HepG2 (cell line): ENCODE data around the gene GPR61.

Experiments used
- ATF1 ChIP-seq: IDR thresholded peaks from 2 replicates; pipeline ENCODE4 v1.6.1; 2016; ENCODE audit warnings: mild to moderate bottlenecking, control low read depth
- CHCHD3 ChIP-seq: sonication (generic); formaldehyde crosslinking; IDR thresholded peaks from 2 replicates; pipeline ENCODE4 v1.8.0; 2022; ENCODE audit warnings: mild to moderate bottlenecking, missing genetic modification reagents, moderate library complexity
- ONECUT2 ChIP-seq: sonication (generic); formaldehyde crosslinking; IDR thresholded peaks from 2 replicates; pipeline ENCODE4 v1.4.0; 2020; ENCODE audit warnings: missing genetic modification reagents
- POLR2AphosphoS2 ChIP-seq: IDR thresholded peaks from 2 replicates; pipeline ENCODE4 v1.6.1; 2011; ENCODE audit warnings: low read depth, low read length, improper control_type of control experiment
- POLR2G ChIP-seq: fragments of 200-400 bp; formaldehyde crosslinking; IDR thresholded peaks from 2 replicates; pipeline ENCODE4 v1.6.1; 2018; ENCODE audit warnings: mild to moderate bottlenecking, low read depth, low read length, moderate library complexity
- RNF2 ChIP-seq: fragments of 450-650 bp; conservative IDR thresholded peaks from 2 replicates; pipeline ENCODE4 v1.6.1; 2016; ENCODE audit warnings: low read depth
- SIN3A ChIP-seq: IDR thresholded peaks from 2 replicates; pipeline ENCODE4 v1.6.1; 2011; ENCODE audit warnings: low read depth, mild to moderate bottlenecking, control low read depth, low read length, borderline replicate concordance
- ZKSCAN5 ChIP-seq: sonication (generic); formaldehyde crosslinking; IDR thresholded peaks from 2 replicates; pipeline ENCODE4 v1.5.1; 2020; ENCODE audit warnings: mild to moderate bottlenecking, missing genetic modification reagents
- ZNF607 ChIP-seq: sonication (generic); formaldehyde crosslinking; IDR thresholded peaks from 2 replicates; pipeline ENCODE4 v1.5.1; 2020; ENCODE audit warnings: missing genetic modification reagents, mild to moderate bottlenecking, borderline replicate concordance
- ZNF781 ChIP-seq: sonication (generic); formaldehyde crosslinking; IDR thresholded peaks from 2 replicates; pipeline ENCODE4 v1.5.1; 2020; ENCODE audit warnings: borderline replicate concordance, mild to moderate bottlenecking, missing genetic modification reagents; ENCODE audit errors: not compliant biosample characterization
- ZSCAN12 ChIP-seq: sonication (generic); formaldehyde crosslinking; IDR thresholded peaks from 2 replicates; pipeline ENCODE4 v1.9.0; 2021; ENCODE audit warnings: mild to moderate bottlenecking, missing genetic modification reagents
- TF ChIP-seq, protein P1 (sequence below): sonication (generic); formaldehyde crosslinking; IDR thresholded peaks from 2 replicates; pipeline ENCODE4 v1.5.0; 2020; ENCODE audit warnings: missing genetic modification reagents, mild to moderate bottlenecking, borderline replicate concordance
- TF ChIP-seq, protein P2 (sequence below): sonication (generic); formaldehyde crosslinking; IDR thresholded peaks from 2 replicates; pipeline ENCODE4 v1.5.0; 2020; ENCODE audit warnings: mild to moderate bottlenecking, missing genetic modification reagents, moderate library complexity

DNA sequence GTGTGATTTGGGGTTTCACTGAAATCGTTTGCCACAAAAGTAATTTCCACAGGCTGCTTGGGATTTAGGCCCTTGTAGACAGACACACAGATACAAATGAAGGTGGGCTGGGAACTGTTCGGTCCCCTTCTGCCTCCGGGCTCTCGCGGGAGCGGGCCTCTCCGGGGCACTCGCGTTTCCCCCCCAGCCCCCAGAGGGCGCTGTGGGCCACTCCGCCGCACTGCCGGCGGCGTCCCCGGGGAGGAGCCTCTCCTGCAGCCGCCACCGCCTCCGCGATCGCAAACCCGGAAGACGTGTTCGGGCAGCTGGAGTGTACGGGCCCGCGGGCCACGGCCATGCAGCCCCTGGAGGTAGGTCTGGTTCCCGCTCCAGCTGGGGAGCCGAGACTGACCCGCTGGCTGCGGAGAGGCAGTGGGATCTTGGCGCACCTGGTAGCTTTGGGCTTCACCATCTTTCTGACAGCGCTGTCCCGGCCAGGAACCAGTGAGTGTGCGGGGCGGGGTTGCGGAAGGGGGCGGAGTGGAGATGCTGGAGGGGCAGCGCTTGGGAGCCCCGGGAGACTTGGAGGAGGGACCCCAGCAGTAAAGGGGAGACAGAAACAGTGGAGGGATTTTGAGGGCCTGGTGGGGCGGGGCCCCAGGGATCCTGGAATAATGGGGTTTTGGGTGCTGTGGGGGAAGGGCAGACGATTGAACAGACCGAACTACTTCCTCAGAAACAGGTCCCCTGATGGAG, 45.7 kb upstream of the GPR61 start, which contains the start of gene CYB561D1:
- TF ChIP-seq ZNF607 (CRISPR knock-in tag) (peak; percentile 25; the same call in 1 of the 2 replicates), ATF1 (CRISPR knock-in tag) (no peak), ZSCAN12 (CRISPR knock-in tag) (0 out of 2 replicates have a peak, but pooled peaks have one; percentile 34), ZKSCAN5 (CRISPR knock-in tag) (peak; percentile 65; the same call in 1 of the 2 replicates), CHCHD3 (CRISPR knock-in tag) (no peak), POLR2AphosphoS2 (no peak), POLR2G (peak; percentile 86), ZNF781 (CRISPR knock-in tag) (peak; percentile 62), SIN3A (peak; percentile 92; the same call in 1 of the 2 replicates), ONECUT2 (no peak), RNF2 (no peak)
- TF ChIP-seq, protein P1, sequence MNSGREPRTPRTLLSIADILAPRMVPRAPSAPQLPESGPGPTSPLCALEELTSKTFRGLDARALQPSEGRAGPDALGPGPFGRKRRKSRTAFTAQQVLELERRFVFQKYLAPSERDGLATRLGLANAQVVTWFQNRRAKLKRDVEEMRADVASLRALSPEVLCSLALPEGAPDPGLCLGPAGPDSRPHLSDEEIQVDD (CRISPR knock-in tag), result no peak; the same call in 1 of the 2 replicates
- TF ChIP-seq, protein P2, sequence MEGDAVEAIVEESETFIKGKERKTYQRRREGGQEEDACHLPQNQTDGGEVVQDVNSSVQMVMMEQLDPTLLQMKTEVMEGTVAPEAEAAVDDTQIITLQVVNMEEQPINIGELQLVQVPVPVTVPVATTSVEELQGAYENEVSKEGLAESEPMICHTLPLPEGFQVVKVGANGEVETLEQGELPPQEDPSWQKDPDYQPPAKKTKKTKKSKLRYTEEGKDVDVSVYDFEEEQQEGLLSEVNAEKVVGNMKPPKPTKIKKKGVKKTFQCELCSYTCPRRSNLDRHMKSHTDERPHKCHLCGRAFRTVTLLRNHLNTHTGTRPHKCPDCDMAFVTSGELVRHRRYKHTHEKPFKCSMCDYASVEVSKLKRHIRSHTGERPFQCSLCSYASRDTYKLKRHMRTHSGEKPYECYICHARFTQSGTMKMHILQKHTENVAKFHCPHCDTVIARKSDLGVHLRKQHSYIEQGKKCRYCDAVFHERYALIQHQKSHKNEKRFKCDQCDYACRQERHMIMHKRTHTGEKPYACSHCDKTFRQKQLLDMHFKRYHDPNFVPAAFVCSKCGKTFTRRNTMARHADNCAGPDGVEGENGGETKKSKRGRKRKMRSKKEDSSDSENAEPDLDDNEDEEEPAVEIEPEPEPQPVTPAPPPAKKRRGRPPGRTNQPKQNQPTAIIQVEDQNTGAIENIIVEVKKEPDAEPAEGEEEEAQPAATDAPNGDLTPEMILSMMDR (CRISPR knock-in tag), result peak; percentile 95
